ENCODE results near the gene AMN1.
"Not testable (repeated sequence)": the region's sequence is repeated elsewhere in the genome, so short reads cannot be mapped to it uniquely, and the experiment has no call there.

The AMN1 gene

DNA sequence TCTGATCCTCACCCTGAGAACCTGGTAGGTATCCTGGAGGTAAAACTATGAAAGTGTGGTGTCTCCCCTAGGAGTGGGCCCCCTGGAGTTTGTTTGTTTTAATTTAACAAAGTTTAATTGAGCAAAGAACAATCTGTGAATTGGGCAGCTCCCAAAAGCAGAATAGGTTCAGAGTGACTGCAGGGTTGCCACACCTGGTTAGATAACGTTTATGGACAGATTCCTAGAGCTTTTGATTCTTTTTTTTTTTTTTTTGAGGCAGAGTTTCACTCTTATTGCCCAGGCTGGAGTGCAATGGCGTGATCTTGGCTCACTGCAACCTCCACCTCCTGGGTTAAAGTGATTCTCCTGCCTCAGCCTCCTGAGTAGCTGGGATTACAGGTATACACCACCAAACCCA is 59.2 kb downstream of the AMN1 start:
- H3K9me3 Mint-ChIP-seq (ENCODE audit: low read depth); H3K4me1 Mint-ChIP-seq (ENCODE audit: low read depth); H3K27me3 Mint-ChIP-seq; H3K4me3 Mint-ChIP-seq; H3K27ac Mint-ChIP-seq: not testable (repeated sequence)
- peaks cover 32% of the 10 kb centered on the region for H3K36me3 Mint-ChIP-seq

DNA sequence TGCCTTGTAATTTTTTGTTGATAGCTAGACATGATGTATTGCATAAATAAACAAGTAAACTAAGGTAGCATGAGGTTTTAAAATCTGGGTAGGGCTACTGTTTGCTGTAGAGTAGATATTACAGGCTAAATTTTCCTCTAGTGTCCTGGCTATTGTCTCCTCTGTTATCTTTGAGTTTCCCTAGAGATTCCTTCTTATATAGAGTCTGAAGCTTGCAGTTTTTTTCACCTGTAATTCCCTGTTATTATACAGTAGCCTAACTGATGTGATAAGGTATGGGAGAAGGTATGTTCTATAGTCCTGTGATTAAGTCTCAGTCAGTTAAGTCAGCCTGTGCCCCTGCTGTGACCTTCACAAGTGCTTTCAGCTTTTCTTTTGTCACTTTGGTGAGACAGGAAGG is 59.8 kb downstream of the AMN1 start:
- Mint-ChIP-seq H3K27me3 (no peaks in the 10 kb centered on the region), H3K36me3 (peaks cover 29% of the 10 kb centered on the region), H3K27ac (no peak overlapping the region), H3K4me1 (ENCODE audit: low read depth) (no peaks in the 10 kb centered on the region), H3K9me3 (ENCODE audit: low read depth) (peaks cover 3% of the 10 kb centered on the region), H3K4me3 (no peak overlapping the region)

DNA sequence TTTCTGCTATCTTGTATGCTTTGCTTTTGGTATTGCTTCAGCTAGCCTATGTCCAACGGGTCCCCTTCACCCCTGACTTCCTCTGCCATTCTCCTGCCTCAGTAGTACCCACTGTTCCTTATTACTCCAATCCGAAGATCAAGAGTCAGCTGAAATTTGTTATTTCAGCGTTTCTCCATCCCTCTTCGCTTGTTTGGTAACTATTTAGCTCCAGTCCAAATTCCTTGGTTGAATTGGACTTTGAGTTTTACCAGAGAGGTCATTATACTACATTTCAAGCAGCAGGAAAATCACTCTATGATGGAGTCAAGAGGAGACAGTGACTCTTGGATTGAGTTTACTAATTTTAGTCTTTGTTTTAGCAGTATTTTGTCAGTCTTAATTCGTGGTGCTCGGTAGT is 64.8 kb downstream of the AMN1 start:
- H3K27ac Mint-ChIP-seq = no peak overlapping the region
- H3K27me3 Mint-ChIP-seq = no peaks in the 10 kb centered on the region
- peaks cover 18% of the 10 kb centered on the region for H3K36me3 Mint-ChIP-seq
- H3K4me3 Mint-ChIP-seq = no peak overlapping the region
- H3K4me1 Mint-ChIP-seq (ENCODE audit: low read depth) = peaks cover 12% of the 10 kb centered on the region
- H3K9me3 Mint-ChIP-seq (ENCODE audit: low read depth) = peaks cover 3% of the 10 kb centered on the region

DNA sequence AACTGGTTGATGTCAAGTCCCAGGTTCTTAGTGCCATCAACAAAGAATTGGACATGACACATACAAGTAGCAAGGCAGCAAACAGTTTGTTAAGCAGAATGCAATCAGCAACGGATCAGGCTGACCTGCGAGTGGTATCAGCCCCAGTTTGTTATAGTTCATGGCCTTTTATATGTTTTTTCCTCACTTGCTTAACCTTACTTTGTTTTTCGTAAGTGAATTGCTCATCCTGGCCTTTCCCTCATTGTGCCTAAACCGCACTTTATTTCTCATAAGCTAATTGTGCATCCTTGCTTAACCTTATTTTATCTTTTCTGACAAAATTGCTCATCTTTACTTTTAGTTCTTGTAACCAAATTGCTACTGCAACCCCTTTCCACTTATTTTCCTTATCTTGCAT is 65.2 kb downstream of the AMN1 start:
- Mint-ChIP-seq H3K9me3 (ENCODE audit: low read depth) (peaks cover 3% of the 10 kb centered on the region), H3K36me3 (peaks cover 13% of the 10 kb centered on the region), H3K4me3 (no peak overlapping the region), H3K4me1 (ENCODE audit: low read depth) (peaks cover 13% of the 10 kb centered on the region), H3K27ac (no peak overlapping the region), H3K27me3 (no peaks in the 10 kb centered on the region)

DNA sequence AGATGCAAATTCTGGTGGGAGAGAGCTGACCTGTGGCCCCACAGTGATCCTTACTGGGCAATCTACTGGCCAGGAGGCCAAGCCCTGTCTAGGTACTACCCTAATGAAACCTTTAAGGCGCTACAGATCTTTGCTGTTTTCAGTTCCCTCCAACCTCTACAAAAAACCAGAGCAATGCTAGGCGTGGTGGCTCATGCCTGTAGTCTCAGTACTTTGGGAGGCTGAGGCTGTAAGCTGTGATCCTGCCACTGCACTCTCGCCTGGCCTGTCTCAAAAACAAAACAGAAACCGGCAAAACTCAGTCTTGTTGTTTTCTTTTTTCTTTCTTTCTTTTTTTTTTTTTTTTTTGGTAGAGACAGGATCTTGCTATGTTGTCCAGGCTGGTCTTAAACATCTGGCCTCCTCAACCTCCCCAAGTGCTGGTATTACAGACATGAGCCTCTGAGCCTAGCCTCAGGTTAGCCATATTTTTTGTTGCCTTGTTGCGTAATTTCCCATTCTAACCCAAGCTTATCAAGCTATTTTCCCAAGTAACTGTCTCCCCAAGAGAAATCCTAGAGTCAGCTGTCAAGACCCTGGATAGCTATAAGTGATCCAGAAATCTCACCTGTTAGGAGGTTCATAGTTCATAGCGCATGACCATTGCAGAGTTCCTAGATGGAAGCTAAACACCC is 66.5 kb downstream of the AMN1 start:
- Mint-ChIP-seq H3K27me3 (no peaks in the 10 kb centered on the region), H3K4me3 (no peak overlapping the region), H3K27ac (no peak overlapping the region), H3K9me3 (ENCODE audit: low read depth) (peaks cover 3% of the 10 kb centered on the region), H3K36me3 (peaks cover 10% of the 10 kb centered on the region), H3K4me1 (ENCODE audit: low read depth) (peaks cover 17% of the 10 kb centered on the region)

DNA sequence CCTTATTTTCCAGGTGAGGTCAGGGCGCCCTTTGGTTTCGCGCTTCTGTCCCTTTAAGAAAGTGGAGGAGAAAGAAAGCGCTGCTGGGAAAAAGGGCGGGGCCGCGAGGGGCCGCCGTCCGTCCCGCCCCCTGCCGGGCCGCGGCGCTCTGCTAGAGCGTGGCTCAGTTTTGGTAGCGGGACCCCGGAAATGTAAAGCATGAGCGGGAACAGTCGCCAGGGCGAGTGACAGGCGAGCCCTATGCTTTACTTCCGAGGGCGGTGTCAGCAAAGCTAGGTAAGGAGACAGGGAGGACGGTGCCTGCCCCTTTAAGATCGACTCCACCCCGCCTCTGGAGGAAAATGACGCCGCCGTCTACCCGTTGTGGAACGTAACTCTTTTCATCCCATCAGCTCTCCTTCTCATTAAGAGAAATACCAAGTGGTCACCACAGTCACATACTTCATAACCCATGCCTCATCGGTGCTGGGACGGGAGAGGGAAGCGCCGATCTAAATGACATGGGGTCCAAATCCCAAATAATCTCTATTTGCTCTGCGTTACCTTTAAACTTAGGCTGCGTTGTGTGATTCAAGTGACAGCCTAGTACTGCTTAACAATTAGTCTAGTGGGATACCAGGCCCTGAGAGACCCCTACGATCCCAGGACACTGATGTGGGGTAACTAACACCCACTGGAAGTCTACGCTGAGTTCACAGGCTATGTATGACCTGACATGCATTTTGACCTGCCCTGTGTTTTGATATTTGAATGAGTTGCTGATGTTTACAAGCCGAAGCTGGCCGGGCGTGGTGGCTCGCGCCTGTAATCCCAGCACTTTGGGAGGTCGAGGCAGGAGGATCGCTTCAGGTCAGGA is 69.5 kb downstream of the AMN1 start, which contains the start of gene ETFBKMT:
TSS of gene ETFBKMT (plus strand) at position 602 of the 856 bp plus-strand sequence. CDS start 2,266 bp downstream, outside the sequence.
- H3K9me3 Mint-ChIP-seq (ENCODE audit: low read depth) = no peaks in the 10 kb centered on the region
- peaks cover 6% of the 10 kb centered on the region for H3K36me3 Mint-ChIP-seq
- no peaks in the 10 kb centered on the region for H3K27me3 Mint-ChIP-seq
- peak within 1 kb of the TSS; percentile 97 for H3K27ac Mint-ChIP-seq
- H3K4me1 Mint-ChIP-seq (ENCODE audit: low read depth) = peaks cover 17% of the 10 kb centered on the region
- H3K4me3 Mint-ChIP-seq = peak within 1 kb of the TSS; percentile 97

DNA sequence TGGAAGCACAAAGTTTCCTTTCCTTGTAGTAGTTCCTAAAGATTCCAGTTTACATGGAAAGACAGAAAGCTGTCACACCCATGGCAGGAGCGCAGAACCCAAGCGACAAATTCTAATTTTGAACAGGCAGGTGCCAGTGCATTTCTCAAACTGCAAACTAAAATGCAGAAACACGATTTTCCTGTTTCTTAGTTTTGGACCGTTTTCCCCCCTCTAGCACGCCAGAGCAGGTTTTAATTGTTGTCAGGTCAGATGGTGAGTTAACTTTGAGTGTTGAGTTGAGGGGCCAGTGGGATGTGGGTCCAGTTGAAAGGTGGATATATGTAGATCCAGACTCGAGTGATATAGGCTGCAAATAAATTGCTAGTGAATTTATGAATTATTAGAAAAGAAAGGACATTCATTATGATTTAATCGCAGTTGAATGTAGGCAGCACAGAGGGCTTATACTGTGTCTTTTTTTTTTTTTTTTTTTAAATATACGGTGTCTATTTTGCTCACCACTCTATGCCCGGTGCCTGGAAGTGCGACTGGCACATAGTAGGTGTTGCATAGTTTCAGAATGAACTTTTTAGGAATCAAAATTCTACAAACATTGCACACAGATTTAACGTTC is 70.2 kb downstream of the AMN1 start:
- Mint-ChIP-seq H3K4me3 (peak overlapping the region; percentile 97), H3K9me3 (ENCODE audit: low read depth) (no peaks in the 10 kb centered on the region), H3K36me3 (peaks cover 6% of the 10 kb centered on the region), H3K27ac (peak overlapping the region; percentile 97), H3K27me3 (no peaks in the 10 kb centered on the region), H3K4me1 (ENCODE audit: low read depth) (peaks cover 17% of the 10 kb centered on the region)

DNA sequence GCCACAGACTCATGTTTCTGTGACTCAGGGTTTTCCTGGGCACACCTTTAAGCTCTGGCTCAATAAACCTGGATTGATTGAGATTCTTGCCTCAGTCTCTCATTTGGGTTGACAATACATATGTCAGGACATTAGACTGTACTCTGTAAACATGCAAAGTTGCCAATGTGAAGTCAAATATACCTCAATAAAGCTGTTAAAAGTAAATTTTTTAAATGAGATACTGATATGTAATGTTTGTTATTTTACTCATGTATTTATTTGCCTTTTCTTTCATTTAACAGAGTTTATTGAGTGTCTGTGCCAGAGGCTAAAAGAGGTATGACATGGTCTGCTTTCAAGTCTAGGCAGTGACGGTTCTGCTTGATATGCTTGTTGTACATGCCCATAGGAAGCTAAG is 73.0 kb downstream of the AMN1 start:
- no peaks in the 10 kb centered on the region for H3K36me3 Mint-ChIP-seq
- no peaks in the 10 kb centered on the region for H3K9me3 Mint-ChIP-seq (ENCODE audit: low read depth)
- no peak overlapping the region for H3K4me3 Mint-ChIP-seq
- no peaks in the 10 kb centered on the region for H3K27me3 Mint-ChIP-seq
- peak overlapping the region; percentile 4 for H3K27ac Mint-ChIP-seq
- peaks cover 26% of the 10 kb centered on the region for H3K4me1 Mint-ChIP-seq (ENCODE audit: low read depth)

DNA sequence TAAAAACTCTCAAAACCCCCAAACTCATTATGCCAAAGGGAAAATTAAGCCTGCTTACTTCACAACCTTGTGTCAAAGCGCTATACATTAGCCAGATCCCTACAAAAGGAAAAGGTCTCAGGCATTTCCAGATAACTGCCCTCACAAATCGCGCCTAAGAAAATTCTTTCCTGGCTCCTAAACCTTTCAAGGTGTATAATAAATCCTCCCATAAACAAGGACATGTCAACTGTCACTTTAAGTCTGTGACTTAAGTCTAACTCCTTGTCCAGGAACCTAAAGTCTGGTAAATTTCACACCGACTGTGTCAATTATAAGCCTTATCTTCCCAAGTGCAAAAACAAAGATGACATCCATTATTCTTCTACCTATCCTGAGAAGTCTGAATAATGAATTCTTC is 73.6 kb downstream of the AMN1 start:
- peaks cover 23% of the 10 kb centered on the region for H3K4me1 Mint-ChIP-seq (ENCODE audit: low read depth)
- H3K27ac Mint-ChIP-seq = no peak overlapping the region
- H3K4me3 Mint-ChIP-seq = no peak overlapping the region
- H3K9me3 Mint-ChIP-seq (ENCODE audit: low read depth) = no peaks in the 10 kb centered on the region
- H3K27me3 Mint-ChIP-seq = no peaks in the 10 kb centered on the region
- no peaks in the 10 kb centered on the region for H3K36me3 Mint-ChIP-seq

DNA sequence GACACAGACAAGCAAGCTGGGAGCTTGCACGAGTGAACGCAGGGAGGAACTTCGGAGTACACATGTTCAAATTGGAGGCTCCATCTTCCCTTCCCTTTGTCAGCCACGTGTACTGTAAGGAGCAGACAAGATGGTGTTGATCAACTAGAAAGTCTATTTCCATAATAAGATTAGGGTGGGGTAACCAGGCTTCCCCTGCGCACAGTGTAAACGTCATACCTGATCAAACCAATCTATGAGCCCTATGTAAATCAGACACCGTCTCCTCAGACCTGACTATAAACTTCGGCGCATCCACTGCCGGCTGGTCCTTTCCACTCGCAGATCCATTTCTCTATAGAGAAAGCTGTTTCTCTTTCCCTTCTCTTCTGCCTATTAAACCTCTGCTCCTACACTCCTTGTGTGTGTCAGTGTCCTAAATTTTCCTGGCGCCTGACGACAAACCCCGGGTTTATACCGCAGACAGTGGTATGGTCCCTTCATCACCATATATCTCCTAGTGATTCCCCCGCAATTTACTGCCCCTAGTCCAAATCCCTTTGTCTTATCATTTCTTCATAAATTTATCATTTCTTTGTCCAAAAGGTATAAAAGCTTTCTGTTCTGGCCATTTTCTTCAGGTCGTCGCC is 76.8 kb downstream of the AMN1 start:
- Mint-ChIP-seq H3K36me3 (no peaks in the 10 kb centered on the region), H3K27me3 (no peaks in the 10 kb centered on the region), H3K4me1 (ENCODE audit: low read depth) (peaks cover 11% of the 10 kb centered on the region), H3K9me3 (ENCODE audit: low read depth) (no peaks in the 10 kb centered on the region), H3K4me3 (no peak overlapping the region), H3K27ac (peak overlapping the region; percentile 29)

DNA sequence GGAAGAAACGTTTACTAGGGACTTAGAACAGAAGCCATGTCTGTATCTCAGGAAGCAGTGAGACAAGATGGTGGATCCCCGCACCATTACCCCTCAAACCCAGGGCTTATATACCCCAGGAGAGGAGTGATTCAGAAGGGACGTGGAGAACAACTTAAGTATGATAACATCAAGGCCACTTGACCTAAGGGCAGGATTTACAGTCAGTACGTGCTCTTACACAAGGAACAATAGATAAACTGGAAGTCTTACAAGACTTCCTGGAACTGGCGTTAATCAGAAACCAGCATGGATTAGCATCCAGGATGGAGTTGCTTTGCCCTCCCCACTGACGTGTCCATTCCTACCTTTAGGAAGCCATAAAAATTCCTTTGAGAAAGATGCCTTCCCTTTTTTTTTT is 77.9 kb downstream of the AMN1 start:
- no peaks in the 10 kb centered on the region for H3K36me3 Mint-ChIP-seq
- H3K4me1 Mint-ChIP-seq (ENCODE audit: low read depth) = peaks cover 11% of the 10 kb centered on the region
- no peak overlapping the region for H3K27ac Mint-ChIP-seq
- peak overlapping the region; percentile 27 for H3K4me3 Mint-ChIP-seq
- H3K9me3 Mint-ChIP-seq (ENCODE audit: low read depth) = no peaks in the 10 kb centered on the region
- no peaks in the 10 kb centered on the region for H3K27me3 Mint-ChIP-seq

DNA sequence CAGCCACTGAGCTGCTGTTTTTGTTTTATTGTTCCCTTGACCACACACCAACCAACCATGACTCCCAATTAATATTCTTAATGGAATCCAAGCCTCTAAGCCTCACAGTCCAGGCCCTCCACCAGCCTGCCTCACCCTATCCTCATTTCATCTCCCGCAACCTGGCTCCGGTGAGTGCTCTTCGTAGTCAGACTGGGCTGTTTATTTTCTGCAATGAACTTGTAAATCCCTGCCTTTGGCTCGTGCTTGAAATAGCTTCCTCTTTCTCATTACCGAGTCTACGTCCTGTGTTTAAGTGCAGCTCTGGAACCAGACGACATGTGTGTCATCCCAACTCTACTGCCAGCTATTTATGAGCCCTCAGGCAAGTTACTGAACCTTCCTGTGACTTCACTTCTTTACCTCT is 81.7 kb downstream of the AMN1 start:
- Mint-ChIP-seq H3K36me3 (no peaks in the 10 kb centered on the region), H3K4me1 (ENCODE audit: low read depth) (no peaks in the 10 kb centered on the region), H3K27me3 (no peaks in the 10 kb centered on the region), H3K27ac (no peak overlapping the region), H3K9me3 (ENCODE audit: low read depth) (no peaks in the 10 kb centered on the region), H3K4me3 (no peak overlapping the region)

DNA sequence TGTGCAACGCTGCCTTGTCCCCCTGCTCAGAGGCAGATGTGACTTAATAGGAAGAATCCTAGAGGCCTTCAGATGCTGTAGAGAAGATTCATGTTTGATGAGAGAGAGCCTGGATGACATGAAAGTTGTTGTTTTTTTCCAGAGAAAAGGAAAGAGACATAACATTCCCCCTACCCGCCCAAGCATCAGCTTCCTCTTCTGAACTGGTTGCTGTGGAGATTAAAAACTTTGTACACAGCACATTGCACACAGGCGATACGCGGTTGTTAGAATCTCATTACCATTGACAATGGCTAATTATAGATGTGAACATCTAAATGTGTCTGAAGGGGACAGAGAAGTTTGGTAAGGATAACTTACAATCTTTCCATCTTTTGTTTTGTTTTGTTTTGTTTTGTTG is 82.9 kb downstream of the AMN1 start:
- H3K4me3 Mint-ChIP-seq = no peak overlapping the region
- H3K36me3 Mint-ChIP-seq = no peaks in the 10 kb centered on the region
- no peaks in the 10 kb centered on the region for H3K27me3 Mint-ChIP-seq
- H3K27ac Mint-ChIP-seq = no peak overlapping the region
- no peaks in the 10 kb centered on the region for H3K9me3 Mint-ChIP-seq (ENCODE audit: low read depth)
- H3K4me1 Mint-ChIP-seq (ENCODE audit: low read depth) = no peaks in the 10 kb centered on the region

DNA sequence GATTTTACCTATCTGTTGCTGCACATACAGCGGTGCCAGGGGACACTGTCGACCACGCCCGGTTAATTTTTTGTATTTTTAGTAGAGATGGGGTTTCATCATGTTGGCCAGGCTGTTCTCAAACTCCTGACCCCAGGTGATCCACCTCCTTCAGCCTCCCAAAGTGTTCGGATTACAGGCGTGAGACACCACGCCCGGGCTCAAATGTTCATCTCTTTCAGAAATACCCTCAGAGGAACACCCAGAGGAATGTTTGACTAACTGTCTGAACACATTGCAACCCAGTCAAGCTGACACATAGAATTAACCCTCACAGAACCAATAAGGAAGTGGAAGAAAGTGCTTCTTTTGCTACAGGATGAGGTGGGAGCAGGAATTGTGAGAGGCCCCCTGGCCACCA is 84.3 kb downstream of the AMN1 start:
- Mint-ChIP-seq H3K9me3 (ENCODE audit: low read depth) (no peaks in the 10 kb centered on the region), H3K4me1 (ENCODE audit: low read depth) (no peaks in the 10 kb centered on the region), H3K4me3 (no peak overlapping the region), H3K27ac (no peak overlapping the region), H3K27me3 (no peaks in the 10 kb centered on the region), H3K36me3 (no peaks in the 10 kb centered on the region)

DNA sequence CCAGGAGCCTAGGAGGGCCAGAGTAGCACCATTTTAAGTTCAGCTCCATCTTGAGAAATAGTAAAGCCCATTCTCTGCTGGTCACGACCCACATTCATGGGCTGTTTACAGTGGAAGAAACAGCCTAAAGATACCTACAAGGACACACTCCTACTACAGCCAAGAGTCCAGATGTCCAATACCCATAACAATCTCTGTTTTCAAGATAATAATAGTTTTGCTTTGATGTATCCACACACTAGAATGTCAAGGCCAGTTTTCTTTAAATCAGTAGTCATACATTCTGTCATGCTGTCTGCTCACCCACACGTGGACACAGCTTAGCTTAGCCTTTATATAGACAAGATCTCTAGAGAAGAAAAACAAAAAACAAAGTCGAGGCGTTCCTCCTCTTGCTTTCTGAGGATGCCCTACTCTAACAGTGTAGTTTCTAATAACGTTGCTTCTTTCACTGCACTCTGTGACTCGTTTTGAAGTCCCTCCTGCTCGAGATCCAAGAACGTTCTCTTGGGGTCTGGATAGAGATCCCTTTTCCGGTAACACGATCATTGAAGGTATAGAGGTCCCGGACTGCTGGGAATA is 87.2 kb downstream of the AMN1 start:
- Mint-ChIP-seq H3K36me3 (no peaks in the 10 kb centered on the region), H3K4me1 (ENCODE audit: low read depth) (peaks cover 1% of the 10 kb centered on the region), H3K4me3 (no peak overlapping the region), H3K27ac (no peak overlapping the region), H3K9me3 (ENCODE audit: low read depth) (no peaks in the 10 kb centered on the region), H3K27me3 (no peaks in the 10 kb centered on the region)

All from activated naive CD8-positive, alpha-beta T cell (primary cell).